ENCODE measurements around the gene AFM.

DNA sequence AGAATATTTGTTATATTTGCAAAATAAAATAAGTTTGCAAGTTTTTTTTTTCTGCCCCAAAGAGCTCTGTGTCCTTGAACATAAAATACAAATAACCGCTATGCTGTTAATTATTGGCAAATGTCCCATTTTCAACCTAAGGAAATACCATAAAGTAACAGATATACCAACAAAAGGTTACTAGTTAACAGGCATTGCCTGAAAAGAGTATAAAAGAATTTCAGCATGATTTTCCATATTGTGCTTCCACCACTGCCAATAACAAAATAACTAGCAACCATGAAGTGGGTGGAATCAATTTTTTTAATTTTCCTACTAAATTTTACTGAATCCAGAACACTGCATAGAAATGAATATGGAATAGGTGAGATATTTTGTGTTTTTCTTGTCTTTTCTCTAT lies 45.6 kb upstream of the AFM start, which contains the start of gene AFP:
- TF ChIP-seq, protein P1, sequence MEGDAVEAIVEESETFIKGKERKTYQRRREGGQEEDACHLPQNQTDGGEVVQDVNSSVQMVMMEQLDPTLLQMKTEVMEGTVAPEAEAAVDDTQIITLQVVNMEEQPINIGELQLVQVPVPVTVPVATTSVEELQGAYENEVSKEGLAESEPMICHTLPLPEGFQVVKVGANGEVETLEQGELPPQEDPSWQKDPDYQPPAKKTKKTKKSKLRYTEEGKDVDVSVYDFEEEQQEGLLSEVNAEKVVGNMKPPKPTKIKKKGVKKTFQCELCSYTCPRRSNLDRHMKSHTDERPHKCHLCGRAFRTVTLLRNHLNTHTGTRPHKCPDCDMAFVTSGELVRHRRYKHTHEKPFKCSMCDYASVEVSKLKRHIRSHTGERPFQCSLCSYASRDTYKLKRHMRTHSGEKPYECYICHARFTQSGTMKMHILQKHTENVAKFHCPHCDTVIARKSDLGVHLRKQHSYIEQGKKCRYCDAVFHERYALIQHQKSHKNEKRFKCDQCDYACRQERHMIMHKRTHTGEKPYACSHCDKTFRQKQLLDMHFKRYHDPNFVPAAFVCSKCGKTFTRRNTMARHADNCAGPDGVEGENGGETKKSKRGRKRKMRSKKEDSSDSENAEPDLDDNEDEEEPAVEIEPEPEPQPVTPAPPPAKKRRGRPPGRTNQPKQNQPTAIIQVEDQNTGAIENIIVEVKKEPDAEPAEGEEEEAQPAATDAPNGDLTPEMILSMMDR (conservative IDR thresholded peaks at IDR 0.05; ENCODE audit: low read length) = no peak
- no peak for TF ChIP-seq EZH2phosphoT487 (IDR thresholded peaks at IDR 0.05; ENCODE audit: borderline replicate concordance)

Measured in Loucy (cell line).